ENCODE data around the gene PRTG. TPM values are rescaled to one million over a fixed set of nuclear protein-coding genes. Genes with fewer than 3 reads are reported as not detected.

Gene PRTG
- polyA plus RNA-seq, 3 donors = 12.3 to 13.5 (median 12.7) TPM

DNA sequence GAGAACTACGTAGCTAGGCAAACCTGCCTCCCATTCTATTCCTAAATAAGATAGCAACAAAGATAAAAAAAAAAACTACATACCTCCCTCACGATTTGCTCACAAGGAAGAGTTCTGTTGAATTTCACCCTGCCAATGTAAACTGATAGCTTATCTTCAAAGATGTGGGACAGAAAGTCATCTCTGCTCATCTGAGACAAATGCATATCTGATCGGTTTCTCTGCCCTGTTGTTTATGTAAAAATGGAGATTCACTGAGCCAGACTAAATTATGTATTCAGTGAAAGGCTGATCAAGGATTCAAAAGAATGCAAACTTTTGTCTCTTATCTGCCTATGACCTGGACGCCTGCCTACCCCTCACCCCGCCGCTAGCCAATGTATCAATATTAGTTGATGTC, 166.0 kb downstream of the PRTG start:
- DNase-seq (ENCODE audit: low read depth in 3 of 3, low spot score in 2 of 3) = no peak

DNA sequence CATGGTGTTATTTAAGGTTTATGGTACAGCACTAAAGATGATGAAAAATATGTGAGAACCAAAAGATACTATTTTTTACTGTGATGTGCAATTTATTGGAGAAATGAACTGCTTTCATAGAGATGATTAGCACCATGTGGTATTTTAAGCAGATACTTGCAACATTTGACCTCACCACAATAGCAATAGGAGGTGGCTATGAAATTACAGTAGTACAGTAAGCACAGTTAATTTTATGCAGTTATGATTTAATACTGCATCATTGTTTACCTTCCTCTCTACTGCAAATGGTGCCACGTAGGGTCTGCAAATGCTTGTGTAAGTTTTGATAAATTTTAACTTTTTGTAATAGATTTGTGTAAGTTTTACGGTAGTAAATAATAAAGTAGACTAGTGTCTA, 168.9 kb downstream of the PRTG start:
- no peak for DNase-seq (ENCODE audit: low read depth in 3 of 3, low spot score in 2 of 3)

DNA sequence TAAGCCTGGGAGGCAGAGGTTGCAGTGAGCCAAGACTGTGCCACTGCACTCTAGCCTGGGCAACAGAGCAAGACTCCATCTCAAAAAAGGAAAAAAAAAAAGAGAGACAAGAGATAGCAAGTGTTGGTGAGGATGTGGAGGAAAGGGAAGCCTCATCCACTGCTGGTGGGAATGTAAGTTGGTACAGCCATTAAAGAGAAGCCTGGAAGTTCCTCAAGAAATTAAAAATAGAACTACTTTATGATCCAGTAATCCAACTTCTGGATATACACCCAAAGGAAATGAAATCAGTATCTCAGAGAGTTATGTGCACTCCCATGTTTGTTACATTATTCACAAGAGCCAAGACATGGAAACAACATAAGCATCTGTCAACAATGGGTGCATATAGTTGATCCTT, 169.7 kb downstream of the PRTG start:
- DNase-seq (ENCODE audit: low read depth in 3 of 3, low spot score in 2 of 3) = no peak

DNA sequence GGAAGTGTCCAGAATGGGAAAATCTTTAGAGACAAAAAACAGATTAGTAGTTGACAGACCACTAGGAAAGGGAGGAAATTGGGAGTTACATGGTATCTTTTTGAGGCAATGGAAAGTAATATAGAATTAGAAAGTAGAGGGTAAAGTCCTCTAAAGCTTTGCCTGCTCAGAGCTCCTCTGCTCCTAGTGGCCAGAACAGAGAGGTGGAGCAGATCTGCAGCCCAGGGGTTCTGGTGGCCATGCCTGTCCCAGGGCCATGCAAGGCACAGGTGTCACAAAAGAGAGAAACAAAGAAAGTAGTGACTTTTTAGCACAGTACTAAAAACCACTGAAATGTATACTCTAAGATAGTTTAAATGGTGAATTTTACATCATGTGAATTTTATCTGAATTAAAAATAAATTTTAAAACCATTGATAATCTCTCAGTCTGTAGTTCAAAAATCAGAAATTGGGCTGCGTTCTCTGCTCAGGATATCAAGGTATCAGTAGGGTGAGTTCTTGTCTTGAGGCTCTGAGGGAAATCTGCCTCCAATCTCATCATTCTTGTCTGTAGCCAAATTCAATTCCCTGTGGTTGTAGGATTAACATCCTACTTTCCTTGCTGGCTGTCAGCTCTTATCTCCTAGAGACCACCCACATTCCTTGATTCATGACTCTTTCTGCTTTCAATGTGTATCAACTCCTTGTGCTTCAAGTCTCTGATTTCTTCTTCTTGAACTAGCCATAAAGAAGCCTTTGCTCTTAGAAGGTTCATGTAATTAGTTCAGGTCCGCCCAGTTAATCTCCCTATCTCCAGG, 178.4 kb downstream of the PRTG start:
- DNase-seq (ENCODE audit: low read depth in 3 of 3, low spot score in 2 of 3) = no peak

DNA sequence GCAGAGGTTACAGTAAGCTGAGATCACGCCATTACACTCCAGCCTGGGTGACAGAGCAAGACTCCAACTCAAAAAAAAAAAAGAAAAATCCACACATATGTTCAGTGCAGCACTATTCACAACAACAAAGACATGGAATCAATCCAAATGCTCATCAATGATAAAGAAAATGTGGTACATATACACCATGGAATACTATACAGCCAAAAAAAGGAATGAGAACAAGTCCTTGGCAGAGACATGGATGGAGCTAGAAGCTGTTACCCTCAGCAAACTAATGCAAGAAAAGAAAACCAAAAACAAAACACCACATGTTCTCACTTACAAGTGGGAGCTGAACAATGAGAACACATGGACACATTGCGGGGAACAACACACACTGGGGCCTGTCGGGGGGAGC, 180.4 kb downstream of the PRTG start:
- DNase-seq (ENCODE audit: low read depth in 3 of 3, low spot score in 2 of 3) = no peak

Other genes with a start within 250 kb of the PRTG start
- 10 to 100 TPM in 2 of 3 donors, 1 to 10 TPM in 1; 9.5 to 10.2 (median 10.2) TPM for gene DNAAF4, start 234.9 kb downstream of the PRTG start, polyA plus RNA-seq (ENCODE audit: insufficient read length in 3 of 3)
- gene PYGO1, start 154.8 kb downstream of the PRTG start, polyA plus RNA-seq (ENCODE audit: insufficient read length in 3 of 3) = 10 to 100 TPM; 14.8 to 16.5 (median 15.4) TPM